NCI-H1417 (cell line): ENCODE measurements around the gene HIPK2.
"Not testable (repeated sequence)": the region's sequence is repeated elsewhere in the genome, so short reads cannot be mapped to it uniquely, and the experiment has no call there.

Experiments
- DNase-seq, 3 experiments: peaks; one replicate each; lab custom pipeline; 2025; lab: John Stamatoyannopoulos, UW

Gene HIPK2

DNA sequence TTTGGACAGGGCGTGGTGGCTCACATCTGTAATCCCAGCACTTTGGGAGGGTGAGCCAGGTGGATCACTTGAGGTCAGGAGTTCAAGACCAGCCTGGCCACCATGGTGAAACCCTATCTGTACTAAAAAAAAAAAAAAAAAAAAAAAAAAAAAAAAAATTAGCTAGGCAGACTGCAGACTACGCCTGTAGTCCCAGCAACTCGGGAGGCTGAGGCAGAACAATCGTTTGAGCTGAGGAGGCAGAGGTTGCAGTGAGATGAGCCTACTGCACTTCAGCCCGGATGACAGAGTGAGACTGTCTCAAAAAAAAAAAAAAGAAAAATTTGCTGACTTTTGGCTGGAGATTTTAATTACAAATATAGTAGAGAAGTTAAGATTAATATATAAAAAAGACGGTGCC, 104.0 kb downstream of the HIPK2 start:
- no peak for DNase-seq

DNA sequence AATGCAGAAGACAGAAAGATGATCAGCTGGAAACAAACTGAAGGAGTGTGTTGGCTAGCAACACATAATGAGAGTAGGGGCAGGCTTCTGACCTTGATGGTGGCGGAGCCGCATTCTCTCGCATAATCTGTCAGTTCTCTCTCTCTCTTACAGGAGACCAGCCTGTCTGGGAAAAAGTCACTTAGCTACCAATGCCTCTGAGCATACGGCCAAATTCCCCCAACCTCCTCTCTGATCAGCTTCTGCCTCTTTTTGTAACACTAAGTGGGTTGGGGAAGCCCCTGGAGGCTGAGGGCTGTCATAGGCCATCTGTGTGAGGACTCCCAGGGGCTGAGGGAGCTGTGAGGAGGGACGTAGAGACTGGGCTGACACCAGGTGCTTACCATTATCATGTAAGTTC, 104.6 kb downstream of the HIPK2 start:
- no peak for DNase-seq

DNA sequence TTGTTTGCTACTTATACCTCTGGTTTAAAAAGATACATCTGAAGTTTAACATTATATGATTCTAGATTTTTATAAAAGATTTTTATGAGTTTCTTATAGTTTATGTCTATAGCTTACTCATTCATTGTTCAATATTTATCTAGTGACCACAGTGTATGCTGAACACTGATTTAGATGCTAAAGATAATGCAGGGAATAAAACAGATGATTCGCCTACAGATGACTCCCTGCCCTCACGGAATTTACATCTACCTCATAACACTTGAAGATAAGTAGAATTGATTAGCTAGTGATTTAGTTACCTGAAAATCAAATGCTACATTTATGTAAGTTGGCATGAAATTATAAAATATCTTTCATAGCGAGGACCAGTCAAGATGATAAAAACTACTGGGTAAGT, 105.8 kb downstream of the HIPK2 start:
- no peak for DNase-seq

DNA sequence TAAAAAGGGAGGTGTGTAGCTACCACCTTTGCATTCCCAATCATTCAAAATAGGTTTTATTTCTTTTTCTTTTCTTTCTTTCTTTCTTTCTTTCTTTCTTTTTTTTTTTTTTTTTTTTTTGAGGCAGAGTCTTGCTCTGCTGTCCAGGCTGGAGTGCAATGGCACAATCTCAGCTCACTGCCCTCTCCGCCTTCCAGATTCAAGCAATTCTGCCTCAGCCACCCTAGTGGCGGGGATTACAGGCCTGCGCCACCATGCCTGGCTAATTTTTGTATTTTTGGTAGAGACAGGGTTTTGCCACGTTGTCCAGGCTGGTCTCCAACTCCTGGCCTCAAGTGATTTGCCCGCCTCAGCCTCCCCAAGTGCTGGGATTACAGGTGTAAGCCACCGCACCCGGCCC, 107.1 kb downstream of the HIPK2 start:
- DNase-seq: not testable (repeated sequence)

DNA sequence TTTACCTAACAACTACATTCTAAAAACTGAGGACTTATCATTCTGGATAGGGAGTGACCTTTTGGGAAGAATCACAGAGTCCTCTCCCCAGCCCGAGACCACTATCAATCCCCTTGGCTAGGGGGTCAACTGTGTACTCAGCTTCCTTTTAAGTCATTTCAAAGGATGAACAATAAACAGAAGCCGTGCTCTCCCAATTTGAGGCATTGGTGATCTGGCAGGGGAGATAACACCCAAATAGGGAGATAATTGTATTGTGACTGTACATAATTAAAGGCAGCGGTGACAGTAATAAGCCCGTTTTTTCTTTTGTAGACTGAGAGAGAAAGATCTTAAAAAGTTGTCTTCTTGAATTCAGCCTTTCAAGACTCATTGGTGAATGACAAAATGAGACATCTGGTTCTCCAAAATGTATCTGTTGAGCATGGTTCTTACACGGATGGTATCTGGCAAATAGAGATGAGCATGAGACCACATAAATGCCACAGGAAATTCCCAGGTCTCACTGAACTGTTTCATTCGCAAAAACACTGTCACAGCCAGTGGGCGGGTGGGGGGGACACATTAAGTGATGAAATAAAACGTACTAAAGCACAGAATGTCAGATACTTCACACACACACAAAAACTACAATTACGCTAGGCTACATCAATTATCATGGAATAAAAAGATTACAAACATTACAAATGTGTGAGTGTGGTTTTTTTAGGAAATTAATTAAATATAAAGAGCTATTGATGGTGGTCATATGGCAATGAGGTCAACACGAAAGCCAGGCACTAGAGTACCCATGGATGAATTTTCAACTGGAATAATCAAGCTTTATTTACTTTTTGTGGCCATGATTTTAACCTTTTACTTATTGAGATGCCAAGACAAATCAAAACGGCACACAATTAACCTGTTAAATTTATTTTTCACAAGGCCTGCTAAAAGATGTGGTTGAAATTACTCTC, 108.4 kb downstream of the HIPK2 start:
- DNase-seq: peak in 2 of 3 experiments; percentile 20 to 44

DNA sequence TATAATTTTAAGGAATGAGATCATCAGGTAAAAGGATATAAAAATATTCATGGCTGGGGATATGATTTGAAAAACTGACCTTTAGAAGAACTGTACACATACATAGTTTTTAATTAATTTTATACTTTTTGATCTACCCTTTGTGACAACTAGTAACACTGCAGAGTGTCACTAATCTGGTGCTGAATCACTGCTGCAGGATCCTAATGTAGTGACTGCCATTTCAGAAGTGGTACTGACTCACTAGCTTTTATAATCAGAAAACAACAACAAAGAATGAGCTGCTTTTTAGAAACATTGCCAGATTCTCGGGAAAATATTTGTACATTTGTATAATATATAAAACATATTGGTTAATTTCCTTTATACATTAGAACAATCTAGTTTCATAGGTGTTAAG, 110.4 kb downstream of the HIPK2 start:
- no peak for DNase-seq

DNA sequence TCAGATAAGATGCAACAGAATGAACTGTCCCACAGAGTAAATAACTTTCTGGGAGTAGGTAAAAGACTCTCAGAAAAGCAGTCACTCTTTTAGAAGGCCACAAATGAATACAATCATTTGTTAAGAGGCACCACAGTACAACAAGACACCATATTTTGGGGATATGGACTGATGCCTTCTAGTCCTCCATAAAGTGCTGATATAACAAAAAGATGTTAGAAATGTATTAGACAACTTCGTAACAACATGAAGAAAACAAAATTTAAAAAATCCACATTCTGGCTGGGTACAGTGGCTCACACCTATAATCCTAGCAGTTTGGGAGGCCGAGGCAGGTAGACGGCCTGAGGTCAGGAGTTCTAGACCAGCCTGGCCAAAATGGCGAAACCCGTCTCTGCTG, 111.3 kb downstream of the HIPK2 start:
- DNase-seq: no peak

DNA sequence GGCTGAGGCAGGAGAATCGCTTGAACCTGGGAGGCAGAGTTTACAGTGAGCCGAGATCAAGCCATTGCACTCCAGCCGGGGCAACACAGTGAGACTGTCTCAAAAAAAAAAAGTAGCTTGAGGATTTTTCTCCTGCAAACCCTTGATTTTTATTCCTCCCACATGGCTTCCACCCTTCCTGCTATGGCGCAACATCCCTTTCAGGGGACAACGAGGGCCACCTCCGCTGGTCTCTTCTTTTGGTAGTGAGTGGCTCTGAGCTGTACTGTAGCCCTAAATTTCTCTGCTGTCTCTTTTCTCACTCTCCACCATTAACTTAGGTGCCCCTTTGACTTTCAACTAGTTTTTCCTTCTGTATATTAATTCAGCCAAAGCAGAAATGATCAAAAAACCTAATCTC, 113.4 kb downstream of the HIPK2 start:
- no peak for DNase-seq

DNA sequence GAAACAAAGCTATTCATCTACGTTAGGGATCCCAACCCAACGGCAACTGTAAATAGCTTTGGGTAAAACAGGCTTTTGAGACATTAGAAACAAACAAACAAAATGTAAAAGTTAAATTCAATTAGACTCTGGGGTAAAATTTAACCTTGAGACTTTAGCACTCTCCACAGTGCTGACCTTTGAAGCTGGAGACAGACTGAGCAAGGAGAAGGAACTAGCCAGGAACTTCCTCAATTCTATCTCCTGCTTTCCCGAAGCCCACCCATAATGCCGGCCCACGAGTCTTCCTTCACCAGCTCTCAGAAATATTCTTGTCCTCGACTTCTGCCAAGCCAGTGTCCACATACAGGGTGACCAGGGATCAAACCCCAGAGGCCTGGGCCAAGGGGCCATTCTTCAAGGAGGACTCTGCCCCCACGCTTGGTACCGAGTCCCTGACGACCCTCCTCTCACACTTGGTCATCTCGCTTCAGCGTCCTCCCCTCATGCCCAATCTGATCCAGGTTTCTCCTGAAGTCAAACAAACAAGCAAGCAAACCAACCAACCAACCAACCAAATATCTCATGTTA, 114.1 kb downstream of the HIPK2 start:
- DNase-seq: no peak

DNA sequence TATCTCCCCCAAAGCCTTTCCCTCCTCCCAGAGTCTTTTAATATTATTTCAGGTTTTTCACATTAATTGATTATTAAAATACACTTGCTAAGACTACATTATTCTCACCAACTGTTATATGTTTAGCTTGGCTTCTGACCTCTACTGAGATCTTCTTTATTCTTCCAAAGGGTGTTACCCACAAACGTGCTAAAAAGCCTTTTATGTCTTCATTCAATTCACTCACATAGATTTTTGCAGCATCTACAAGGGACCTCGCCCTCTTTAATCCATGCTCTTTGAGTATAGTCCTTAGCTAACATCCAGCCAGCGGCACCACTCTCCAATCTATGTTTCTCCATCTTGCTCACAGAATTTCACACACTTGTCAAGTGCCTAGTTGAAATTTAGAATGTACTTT, 115.9 kb downstream of the HIPK2 start:
- no peak for DNase-seq

DNA sequence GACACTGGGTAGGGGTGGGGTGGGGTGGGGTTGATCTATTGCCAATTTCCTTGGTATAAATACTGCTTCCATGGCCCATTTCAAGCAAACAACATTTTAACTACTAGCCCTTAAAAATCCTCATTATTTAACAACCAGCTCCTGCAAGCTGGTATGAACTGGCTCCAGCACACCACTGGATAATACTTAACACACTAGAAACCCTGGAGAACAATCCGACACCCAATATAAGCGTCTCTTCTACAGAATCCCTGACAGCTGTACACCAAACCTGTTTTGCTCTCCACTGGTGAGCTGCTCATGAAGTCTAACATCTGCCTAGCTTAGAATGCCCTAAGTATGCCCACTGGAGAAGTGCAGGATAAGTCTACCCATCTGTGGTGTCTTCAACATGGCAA, 116.8 kb downstream of the HIPK2 start:
- DNase-seq: no peak

DNA sequence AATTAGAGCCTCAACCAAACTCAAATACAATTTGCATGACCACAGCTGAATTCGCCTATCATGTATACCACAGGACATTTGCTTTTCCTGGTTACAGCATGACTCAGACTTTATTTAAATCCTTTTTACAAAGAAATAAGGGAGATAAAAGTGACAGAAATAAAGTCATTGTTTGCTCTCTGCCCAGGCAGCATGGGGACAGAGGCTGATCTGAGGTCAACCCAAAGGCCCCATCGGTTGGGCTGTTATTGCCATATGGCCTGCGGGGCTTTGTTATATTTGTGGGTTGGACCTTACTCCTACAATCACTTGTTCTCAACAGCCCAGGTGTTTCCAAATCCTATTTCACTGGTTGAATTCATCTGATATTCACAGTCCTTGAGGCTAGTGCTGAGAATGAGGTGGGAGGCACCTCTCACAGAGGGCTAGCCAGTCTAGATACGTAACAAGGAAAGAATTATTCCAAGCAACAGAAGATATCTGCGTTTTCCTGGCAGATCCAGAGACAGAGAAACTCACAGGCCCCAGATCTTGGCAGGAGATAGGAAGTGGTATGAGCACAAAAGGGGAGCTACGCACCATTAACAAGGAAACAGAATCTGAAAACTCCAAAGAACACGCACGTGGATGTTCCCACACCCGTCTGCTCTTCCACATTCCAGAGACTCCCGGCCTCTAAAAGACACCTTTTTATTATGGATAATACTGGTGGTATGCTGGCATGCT, 117.3 kb downstream of the HIPK2 start:
- DNase-seq: peak in 1 of 3 experiments; percentile 21

DNA sequence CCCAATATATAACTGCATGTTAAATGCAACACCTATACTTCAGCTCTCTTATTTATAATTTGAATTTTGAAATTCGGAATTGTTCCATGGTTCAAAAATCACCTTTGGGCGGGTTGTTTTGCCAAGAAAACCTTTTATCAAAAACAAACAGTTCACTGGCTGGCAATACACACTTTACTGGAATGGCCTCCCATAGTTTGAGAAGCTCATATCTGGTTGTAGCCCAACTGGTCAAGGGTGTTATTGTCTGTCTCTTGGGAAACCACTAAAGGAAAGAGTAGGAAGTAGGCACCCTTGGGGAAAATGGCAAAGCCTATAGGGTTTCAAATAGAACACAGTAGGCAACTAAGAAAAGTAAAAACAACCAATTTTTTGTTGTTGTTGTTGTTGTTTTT, 117.9 kb downstream of the HIPK2 start:
- DNase-seq: no peak

DNA sequence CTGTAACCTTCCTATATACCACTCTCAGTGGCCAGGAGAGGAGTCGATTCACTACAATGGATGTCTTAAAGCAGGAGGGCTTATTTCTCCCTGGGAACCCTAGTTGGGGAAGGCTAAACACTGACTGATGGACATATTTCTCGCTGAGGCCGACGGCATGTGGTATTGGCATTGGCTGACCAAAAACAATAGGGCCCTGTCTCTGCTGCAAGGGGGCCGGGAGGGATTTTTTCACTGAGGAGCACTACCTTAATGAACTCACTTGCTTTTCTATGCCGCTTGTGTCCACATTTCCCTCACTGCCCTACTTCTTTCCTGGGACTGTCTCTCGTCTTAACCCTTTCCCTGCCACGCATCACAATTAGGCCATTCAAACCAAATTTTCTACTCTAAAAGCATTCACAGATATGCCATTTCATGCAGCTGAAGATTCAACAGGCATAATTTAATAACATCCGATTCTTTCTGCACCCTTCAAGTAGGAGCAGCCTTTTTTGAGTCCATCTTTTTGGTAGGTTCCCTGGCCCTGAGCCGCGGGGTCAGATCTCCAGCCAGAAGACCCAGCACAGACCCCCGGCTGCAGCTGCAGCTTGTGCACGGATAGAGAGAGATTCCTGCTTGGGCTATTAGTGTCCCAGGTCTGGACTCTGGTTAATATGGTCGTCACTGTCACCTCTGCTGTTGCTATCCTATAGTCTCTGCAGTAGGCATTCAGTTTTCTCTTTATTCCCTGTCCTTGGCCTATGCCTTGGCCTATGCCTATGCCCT, 118.7 kb downstream of the HIPK2 start:
- no peak for DNase-seq

DNA sequence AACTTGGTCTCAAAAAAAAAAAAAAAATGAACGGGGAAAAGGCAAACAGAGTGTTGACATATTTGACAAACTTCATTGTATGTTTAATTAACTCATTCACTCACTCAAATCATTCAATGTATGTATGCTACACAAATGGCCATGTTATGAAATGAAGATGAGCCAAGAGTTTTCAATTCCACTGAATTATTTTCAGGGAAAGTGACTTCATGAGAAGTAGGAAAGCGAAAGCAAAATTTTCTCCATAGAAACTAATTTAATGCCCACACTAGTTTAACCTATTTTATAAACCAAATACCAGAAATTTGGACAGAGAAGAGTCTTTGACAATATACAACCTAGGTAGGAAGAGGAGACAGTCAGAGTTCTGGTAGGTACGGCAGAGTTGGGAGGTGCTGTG, 119.5 kb downstream of the HIPK2 start:
- DNase-seq: no peak

DNA sequence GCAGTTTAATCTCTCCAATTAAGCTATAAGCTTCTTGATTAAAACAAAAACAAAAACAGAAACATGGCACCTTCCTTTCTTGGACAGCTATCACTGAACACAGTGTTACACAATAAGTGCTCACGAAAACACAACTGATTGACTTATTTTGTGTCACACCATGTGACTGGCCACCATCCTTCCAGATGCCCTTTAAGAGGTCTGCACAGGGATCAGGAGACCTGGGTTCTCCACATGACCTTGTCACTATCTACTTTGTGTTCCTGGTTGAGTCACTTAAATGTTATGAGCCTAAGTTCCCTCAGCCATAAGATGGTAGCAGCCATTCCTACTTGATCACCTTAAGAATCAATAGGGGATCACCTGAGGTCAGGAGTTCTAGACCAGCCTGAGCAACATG, 120.1 kb downstream of the HIPK2 start:
- DNase-seq: no peak

DNA sequence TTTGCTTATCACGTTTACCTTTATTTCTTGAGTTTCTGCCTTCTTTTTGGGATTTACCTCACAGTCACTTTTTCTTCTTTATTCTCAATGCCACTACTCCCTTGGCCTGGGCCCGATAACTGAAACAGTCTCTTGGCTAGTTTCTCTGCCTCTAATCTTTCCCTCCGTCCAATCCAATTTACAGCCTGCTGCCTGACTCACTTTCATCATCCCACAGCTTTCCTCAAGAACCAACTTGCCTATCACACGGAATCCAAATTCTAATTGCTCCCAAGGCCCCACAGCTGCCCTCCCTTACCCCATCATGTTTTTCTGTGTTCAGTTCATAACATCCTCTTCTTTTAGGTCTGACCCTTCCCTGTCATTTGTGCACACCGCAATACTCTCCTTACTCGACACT, 121.4 kb downstream of the HIPK2 start:
- DNase-seq: no peak

DNA sequence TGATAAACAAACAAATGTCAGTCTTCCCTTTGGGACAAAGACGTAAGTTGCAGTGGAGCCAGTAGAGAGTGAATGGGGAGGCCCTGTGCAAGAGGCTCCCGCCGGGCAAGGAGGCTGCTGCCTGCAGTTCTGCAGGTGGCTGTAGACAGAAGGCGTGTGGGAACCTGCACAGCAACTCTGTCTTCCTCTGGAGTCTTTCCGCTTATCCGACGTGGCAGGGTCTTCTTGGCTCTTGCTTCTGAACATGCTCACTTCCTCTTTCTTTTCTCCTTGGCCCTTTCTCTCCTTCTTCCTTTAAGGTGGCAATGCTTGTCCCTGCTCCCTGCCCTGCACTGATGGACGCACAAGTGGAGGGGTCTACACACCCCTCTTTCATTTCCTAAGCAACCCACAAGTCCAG, 122.5 kb downstream of the HIPK2 start:
- DNase-seq: no peak

DNA sequence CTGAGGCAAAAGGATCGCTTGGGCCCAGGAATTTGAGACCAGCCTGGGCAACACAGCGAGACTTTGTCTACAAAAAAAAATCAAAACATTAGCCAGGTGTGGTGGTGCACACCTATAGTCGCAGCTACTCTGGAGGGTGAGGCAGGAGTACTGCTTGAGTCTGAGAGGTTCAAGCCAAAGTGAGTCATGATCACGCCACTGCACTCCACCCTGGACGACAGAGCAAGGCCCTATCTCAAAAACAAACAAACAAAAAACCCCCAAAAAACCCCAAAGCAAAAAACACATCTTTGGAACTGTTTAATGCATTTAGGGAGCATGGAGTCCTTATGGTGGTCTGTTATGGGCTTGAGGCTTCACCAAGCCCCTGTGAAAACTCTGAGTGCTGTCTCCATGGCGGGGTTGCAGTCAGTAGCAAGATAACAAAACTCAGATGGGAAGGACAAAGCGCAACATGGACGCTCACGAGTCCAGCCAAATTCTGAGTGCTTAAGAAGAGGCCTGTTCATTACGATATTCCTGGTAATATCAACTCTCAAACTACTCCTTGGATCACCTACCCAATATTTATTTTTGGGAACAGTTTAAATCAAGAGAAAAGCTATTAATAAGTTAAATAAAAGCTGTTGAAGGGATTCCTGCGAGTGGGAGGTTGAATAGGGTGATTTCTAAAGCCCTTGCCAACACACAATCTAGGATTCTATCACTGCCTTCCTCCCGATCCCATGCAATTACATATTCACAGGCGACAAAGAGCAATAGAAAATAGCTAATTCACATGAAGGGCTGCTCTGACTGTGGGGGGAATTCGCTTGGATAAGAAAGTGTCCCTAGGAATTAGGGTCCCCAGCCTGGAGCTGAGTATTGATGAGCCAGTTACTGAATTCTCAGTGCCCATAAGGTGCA, 123.3 kb downstream of the HIPK2 start:
- DNase-seq: no peak

DNA sequence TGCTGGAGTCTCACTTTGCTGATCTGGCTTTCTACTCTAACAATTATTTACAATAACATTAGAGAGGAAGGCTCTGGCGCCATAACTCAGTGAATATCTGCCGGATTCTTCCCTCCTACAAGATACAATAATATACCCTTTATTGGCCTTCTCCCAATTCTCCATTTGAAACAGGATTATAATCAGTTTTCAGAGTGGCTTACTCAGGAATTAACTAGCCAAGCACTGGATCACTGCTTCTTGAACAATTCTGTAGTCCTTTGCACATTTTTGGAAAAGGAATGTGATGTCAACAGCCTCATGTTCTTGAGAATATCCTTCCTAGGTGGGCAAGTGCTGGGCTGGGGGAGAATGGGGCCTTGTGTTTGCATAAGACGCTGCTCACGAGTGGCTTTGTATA, 125.9 kb downstream of the HIPK2 start:
- peak in 1 of 3 experiments; percentile 49 for DNase-seq

DNA sequence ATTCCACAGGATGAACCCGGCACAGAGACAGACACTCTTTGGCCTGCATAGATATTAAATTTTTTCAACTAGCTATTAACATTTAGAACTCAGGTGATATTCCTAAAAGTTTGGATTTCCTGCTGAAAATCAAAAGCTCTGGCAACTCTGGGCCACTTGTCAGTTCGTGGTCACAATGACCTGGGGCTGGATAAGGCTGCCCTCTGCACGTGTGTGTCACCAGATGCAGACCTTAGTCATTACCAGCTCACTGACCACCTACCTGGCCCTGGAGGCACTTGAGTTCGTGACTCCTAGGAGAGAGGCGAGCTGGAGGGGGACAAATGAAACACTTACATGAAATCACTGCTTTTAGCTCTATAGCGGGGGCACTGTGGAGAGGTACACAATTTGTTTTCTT, 126.5 kb downstream of the HIPK2 start:
- DNase-seq: peak in 2 of 3 experiments; percentile 27 to 68
